Astrocyte (in vitro differentiated cells and primary cell): ENCODE data around the gene SMARCA2. TPM values are rescaled to one million over a fixed set of nuclear protein-coding genes. Genes with fewer than 3 reads are reported as not detected.

Experiments used
- DNase-seq: peaks from one replicate; pipeline ENCODE4 v3.0.0-alpha.2; 2010; ENCODE audit warnings: low read depth
- FAIRE-seq: peaks from 2 replicates; lab custom pipeline; 2011; peaks lifted over from hg19 to GRCh38; lab: Jason Lieb, UNC
- H2AFZ ChIP-seq: 2 replicates; pipeline ENCODE4 v1.6.0; 2012; ENCODE audit warnings: low read depth, low read length, inconsistent platforms
- H3K27ac ChIP-seq: 2 replicates; pipeline ENCODE4 v1.5.1; 2011; ENCODE audit warnings: low read depth, low read length, inconsistent platforms
- H3K27me3 ChIP-seq: 2 replicates; pipeline ENCODE4 v1.6.0; 2011; ENCODE audit warnings: low read length, inconsistent platforms; ENCODE audit not compliant: insufficient read depth
- H3K36me3 ChIP-seq: 2 replicates; pipeline ENCODE4 v1.5.1; 2011; ENCODE audit warnings: low read length, inconsistent platforms; ENCODE audit not compliant: insufficient read depth
- H3K4me1 ChIP-seq: 2 replicates; pipeline ENCODE4 v1.5.1; 2011; ENCODE audit warnings: low read length, inconsistent platforms; ENCODE audit not compliant: insufficient read depth
- H3K4me2 ChIP-seq: 2 replicates; pipeline ENCODE4 v1.6.0; 2012; ENCODE audit warnings: low read length, inconsistent platforms
- H3K4me3 ChIP-seq: 2 replicates; pipeline ENCODE4 v1.5.1; 2011; ENCODE audit warnings: low read depth, mild to moderate bottlenecking, low read length, inconsistent platforms; ENCODE audit not compliant: insufficient read depth
- H3K79me2 ChIP-seq: 2 replicates; pipeline ENCODE4 v1.6.0; 2012; ENCODE audit warnings: mild to moderate bottlenecking, low read length, inconsistent platforms; ENCODE audit not compliant: insufficient read depth
- H3K9ac ChIP-seq: 2 replicates; pipeline ENCODE4 v1.6.0; 2012; ENCODE audit warnings: mild to moderate bottlenecking, low read length, inconsistent platforms
- H3K9me3 ChIP-seq: 2 replicates; pipeline ENCODE4 v1.5.1; 2012; ENCODE audit warnings: low read depth, mild to moderate bottlenecking, low read length, inconsistent platforms; ENCODE audit not compliant: insufficient read depth
- H4K20me1 ChIP-seq: 2 replicates; pipeline ENCODE4 v1.6.0; 2012; ENCODE audit warnings: low read length, inconsistent platforms; ENCODE audit not compliant: insufficient read depth
- H3K27ac Mint-ChIP-seq: one replicate; pipeline ENCODE4 v1.8.0; 2021; ENCODE audit warnings: mild to moderate bottlenecking, mixed read lengths; ENCODE audit not compliant: unreplicated experiment
- H3K27me3 Mint-ChIP-seq: one replicate; pipeline ENCODE4 v1.8.0; 2021; ENCODE audit warnings: low read depth, mixed read lengths; ENCODE audit not compliant: unreplicated experiment
- H3K36me3 Mint-ChIP-seq: one replicate; pipeline ENCODE4 v1.8.0; 2021; ENCODE audit warnings: low read depth, mixed read lengths; ENCODE audit not compliant: unreplicated experiment
- H3K4me1 Mint-ChIP-seq: one replicate; pipeline ENCODE4 v1.8.0; 2021; ENCODE audit warnings: low read depth, mixed read lengths; ENCODE audit not compliant: unreplicated experiment
- H3K4me3 Mint-ChIP-seq: one replicate; pipeline ENCODE4 v1.8.0; 2021; ENCODE audit warnings: mild to moderate bottlenecking, moderate library complexity, mixed read lengths; ENCODE audit not compliant: unreplicated experiment
- H3K9me3 Mint-ChIP-seq: one replicate; pipeline ENCODE4 v1.8.0; 2021; ENCODE audit warnings: mild to moderate bottlenecking, mixed read lengths; ENCODE audit not compliant: unreplicated experiment
- EZH2 ChIP-seq: IDR thresholded peaks from 2 replicates; pipeline ENCODE4 v1.6.1; 2012; ENCODE audit warnings: mild to moderate bottlenecking, low read length, inconsistent platforms; ENCODE audit not compliant: insufficient read depth
- total RNA-seq: library from RNA; stranded (reverse); gene quantifications from 2 replicates; pipeline ENCODE4 v1.2.1, GENCODE V29; 2021
- TF ChIP-seq, protein P1 (sequence below): IDR thresholded peaks from 2 replicates; pipeline ENCODE4 v1.5.1; 2011; ENCODE audit warnings: low read depth, mild to moderate bottlenecking, inconsistent platforms, low read length, moderate library complexity; ENCODE audit not compliant: insufficient read depth

The SMARCA2 gene
- total RNA-seq, 1 donor from 2014 or later = 54.2 TPM

DNA sequence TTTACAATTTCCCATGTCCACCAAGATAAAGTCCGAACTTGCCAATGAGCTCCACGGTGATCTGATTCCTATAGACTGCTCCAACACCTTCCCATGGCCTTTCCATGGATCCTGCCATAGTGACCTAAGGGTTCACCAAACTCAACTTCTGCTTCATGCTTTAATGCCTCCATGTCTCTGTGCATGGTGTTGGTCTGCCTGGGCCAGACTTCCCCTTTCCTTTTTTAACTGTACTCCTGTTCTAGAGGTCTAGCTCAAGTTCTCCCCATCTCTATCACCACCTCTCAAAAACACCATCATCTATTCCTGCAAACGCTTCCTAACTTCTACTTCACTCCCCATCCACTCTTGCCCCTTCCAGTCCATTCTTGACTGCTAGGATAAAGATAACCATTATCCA, 14.8 kb upstream of the SMARCA2 start:
- Histone ChIP-seq H3K36me3 (no peaks in the 10 kb centered on the region), H3K27ac (no peak overlapping the region), H3K27me3 (peaks cover 4% of the 10 kb centered on the region), H3K9ac (no peak overlapping the region), H3K79me2 (no peaks in the 10 kb centered on the region), H4K20me1 (no peaks in the 10 kb centered on the region), H3K4me3 (no peak overlapping the region), H3K4me1 (no peaks in the 10 kb centered on the region), H3K9me3 (no peaks in the 10 kb centered on the region), H2AFZ (no peak overlapping the region), H3K4me2 (no peak overlapping the region)
- Mint-ChIP-seq H3K4me3 (no peak overlapping the region), H3K36me3 (no peaks in the 10 kb centered on the region), H3K4me1 (no peaks in the 10 kb centered on the region), H3K27ac (no peak overlapping the region), H3K9me3 (no peaks in the 10 kb centered on the region), H3K27me3 (no peaks in the 10 kb centered on the region)
- DNase-seq (no peak), FAIRE-seq (no peak)
- no peak for TF ChIP-seq EZH2
- TF ChIP-seq, protein P1, sequence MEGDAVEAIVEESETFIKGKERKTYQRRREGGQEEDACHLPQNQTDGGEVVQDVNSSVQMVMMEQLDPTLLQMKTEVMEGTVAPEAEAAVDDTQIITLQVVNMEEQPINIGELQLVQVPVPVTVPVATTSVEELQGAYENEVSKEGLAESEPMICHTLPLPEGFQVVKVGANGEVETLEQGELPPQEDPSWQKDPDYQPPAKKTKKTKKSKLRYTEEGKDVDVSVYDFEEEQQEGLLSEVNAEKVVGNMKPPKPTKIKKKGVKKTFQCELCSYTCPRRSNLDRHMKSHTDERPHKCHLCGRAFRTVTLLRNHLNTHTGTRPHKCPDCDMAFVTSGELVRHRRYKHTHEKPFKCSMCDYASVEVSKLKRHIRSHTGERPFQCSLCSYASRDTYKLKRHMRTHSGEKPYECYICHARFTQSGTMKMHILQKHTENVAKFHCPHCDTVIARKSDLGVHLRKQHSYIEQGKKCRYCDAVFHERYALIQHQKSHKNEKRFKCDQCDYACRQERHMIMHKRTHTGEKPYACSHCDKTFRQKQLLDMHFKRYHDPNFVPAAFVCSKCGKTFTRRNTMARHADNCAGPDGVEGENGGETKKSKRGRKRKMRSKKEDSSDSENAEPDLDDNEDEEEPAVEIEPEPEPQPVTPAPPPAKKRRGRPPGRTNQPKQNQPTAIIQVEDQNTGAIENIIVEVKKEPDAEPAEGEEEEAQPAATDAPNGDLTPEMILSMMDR = no peak

DNA sequence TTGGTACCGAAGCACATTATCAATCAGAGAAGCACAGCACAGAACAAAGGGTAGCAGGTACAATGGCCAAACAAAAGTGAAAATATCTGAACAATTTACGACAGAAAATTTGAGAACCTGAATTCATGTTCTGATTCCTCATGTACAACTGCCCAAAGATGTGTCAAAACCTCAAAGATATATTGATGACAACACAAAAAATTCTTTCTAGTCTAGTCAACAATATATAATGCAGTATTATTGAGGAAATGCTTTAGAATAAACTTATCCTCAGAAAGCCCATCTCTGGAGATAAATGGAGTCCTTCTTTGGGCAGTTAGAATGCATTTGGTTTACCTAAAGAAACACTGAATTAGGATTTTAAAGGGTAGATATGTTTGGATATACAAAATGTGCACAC, 6.8 kb upstream of the SMARCA2 start:
- H3K36me3 ChIP-seq = no peaks in the 10 kb centered on the region
- H3K27me3 Mint-ChIP-seq = peaks cover 8% of the 10 kb centered on the region

DNA sequence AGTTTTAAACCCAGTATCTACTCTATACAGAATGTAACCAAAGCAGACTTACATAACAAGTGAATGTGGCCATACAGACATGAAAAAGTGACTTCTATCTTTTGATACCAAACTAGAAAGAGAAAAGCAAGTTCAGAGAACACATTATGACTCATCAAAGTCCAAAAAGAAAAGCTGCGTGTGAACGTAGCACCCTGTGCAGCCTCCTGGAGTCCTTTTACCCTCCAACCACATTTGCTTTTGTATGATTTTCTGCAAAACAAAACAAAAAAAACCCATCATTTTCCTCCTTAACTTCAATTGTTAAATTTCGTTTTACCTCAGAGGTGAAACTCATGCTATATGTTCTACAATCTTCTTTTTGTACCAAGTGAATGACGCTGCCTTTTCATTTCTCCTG, 2.8 kb upstream of the SMARCA2 start:
- Histone ChIP-seq H3K27ac (no peak overlapping the region), H3K9ac (no peak overlapping the region), H3K4me3 (no peak overlapping the region), H3K36me3 (no peaks in the 10 kb centered on the region), H2AFZ (no peak overlapping the region), H4K20me1 (no peaks in the 10 kb centered on the region), H3K4me1 (peaks cover 3% of the 10 kb centered on the region), H3K4me2 (no peak overlapping the region), H3K79me2 (no peaks in the 10 kb centered on the region), H3K9me3 (no peaks in the 10 kb centered on the region), H3K27me3 (no peaks in the 10 kb centered on the region)
- TF ChIP-seq, protein P1 = no peak
- TF ChIP-seq EZH2 = no peak
- Mint-ChIP-seq H3K9me3 (no peaks in the 10 kb centered on the region), H3K4me3 (no peak overlapping the region), H3K4me1 (no peaks in the 10 kb centered on the region), H3K36me3 (no peaks in the 10 kb centered on the region), H3K27ac (no peak overlapping the region), H3K27me3 (peaks cover 8% of the 10 kb centered on the region)
- FAIRE-seq (peak; percentile 55), DNase-seq (no peak)

More for the DNA sequence above, 6.8 kb upstream of the SMARCA2 start:
- no peak overlapping the region for H2AFZ ChIP-seq
- Mint-ChIP-seq H3K27ac (no peak overlapping the region), H3K9me3 (no peaks in the 10 kb centered on the region), H3K4me3 (no peak overlapping the region), H3K4me1 (no peaks in the 10 kb centered on the region), H3K36me3 (no peaks in the 10 kb centered on the region)
- FAIRE-seq (no peak), DNase-seq (no peak)
- H3K79me2 ChIP-seq = no peaks in the 10 kb centered on the region
- peaks cover 4% of the 10 kb centered on the region for H3K27me3 ChIP-seq
- H3K4me1 ChIP-seq = no peaks in the 10 kb centered on the region
- H4K20me1 ChIP-seq = no peaks in the 10 kb centered on the region
- H3K4me3 ChIP-seq = no peak overlapping the region
- no peak for TF ChIP-seq EZH2
- TF ChIP-seq, protein P1 = no peak
- H3K9ac ChIP-seq = no peak overlapping the region
- no peak overlapping the region for H3K4me2 ChIP-seq
- no peaks in the 10 kb centered on the region for H3K9me3 ChIP-seq
- H3K27ac ChIP-seq = no peak overlapping the region
